Left colon (tissue), 2 donors: ENCODE results near the gene RTP5. TPM values are rescaled to one million over a fixed set of nuclear protein-coding genes. Genes with fewer than 3 reads are reported as not detected.

ENCODE experiments used
- ATAC-seq: fragments of 200-7000 bp; cut with Tn5 transposase; one replicate; pipeline ENCODE4 v1.9.1; 2020; ENCODE audit warnings: mild to moderate bottlenecking, moderate library complexity
- DNase-seq, 2 donors: peaks; one replicate each; pipeline ENCODE4 v3.0.0-alpha.2; 2020
- intact Hi-C, 2 donors: fragments of 100-400 bp; cut with DNase I in 1 of 2; cut with micrococcal nuclease in 1 of 2; formaldehyde crosslinking; loops; one replicate each; pipeline versions ENCODE4 v1.11.2 to v1.14.0; 2022; cut with DNase I, micrococcal nuclease
- total RNA-seq, 2 donors: library from RNA; stranded (reverse); fragmentation: NEBNext Ultra II Directional; extraction: Animal tissue kit (Norgen Biotek cat#: 25700); gene quantifications; one replicate each; pipeline ENCODE4 v1.2.1, GENCODE V29; 2021
- donor health status: DM: no; HTN: no; CAD: no.
- donor health status: DM: yes; HTN: yes; CAD: no.

Gene RTP5
- total RNA-seq, 2 donors from 2014 or later: not detected

- DNase-seq (peak in 1 of 2 donors; percentile 19), ATAC-seq (no peak)
- intact Hi-C loops: no loop called here
These were observed 14.9 kb upstream of the RTP5 start for GRCh38 chr2:241854342-241855244.

- DNase-seq (peak in 1 of 2 donors; percentile 19), ATAC-seq (no peak)
- intact Hi-C loops: no loop called here
These were observed 14.2 kb upstream of the RTP5 start for GRCh38 chr2:241855245-241855887.

GRCh38 chr2:241855888-241856422 lies 13.6 kb upstream of the RTP5 start:
- DNase-seq: no peak
- no peak for ATAC-seq
- intact Hi-C loops: no loop called here

DNA sequence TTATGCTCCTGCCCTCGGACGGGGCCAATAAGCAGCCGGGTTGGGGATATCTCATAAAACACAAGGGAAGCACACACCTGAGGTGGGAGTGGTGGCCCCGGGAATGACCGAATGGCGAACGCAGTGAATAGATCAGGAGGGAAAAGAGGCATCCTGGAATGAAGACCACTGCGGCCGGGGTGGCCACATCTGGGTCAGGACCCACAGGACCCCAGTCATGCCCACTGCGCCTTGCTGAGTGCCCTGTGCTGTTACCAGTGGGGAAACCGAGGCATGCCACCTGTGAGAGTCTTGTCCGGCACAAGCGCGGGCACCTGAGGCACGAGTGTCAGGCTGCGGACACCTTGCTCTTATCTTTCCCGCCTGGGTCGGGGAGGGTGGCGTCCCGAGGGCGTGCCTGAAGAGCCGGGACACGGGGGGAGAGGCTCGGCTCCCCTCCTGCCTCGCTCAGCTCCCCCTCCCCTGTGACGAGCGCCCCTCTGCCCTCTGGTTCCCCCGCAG lies 12.4 kb upstream of the RTP5 start:
- intact Hi-C loops: no loop called here
- ATAC-seq (no peak), DNase-seq (no peak)

GRCh38 chr2:241857572-241858121 lies 11.9 kb upstream of the RTP5 start:
- ATAC-seq (no peak), DNase-seq (no peak)
- intact Hi-C loops: no loop called here

GRCh38 chr2:241858206-241859016 lies 11.1 kb upstream of the RTP5 start, which contains the start of gene PDCD1:
Gene PDCD1, minus strand, starts transcription at chr2:241858894. Its CDS starts 56 bp downstream, at chr2:241858838.
- intact Hi-C loops: no loop called here
- peak; percentile 65 for ATAC-seq
- peak in 1 of 2 donors; percentile 47 for DNase-seq

DNA sequence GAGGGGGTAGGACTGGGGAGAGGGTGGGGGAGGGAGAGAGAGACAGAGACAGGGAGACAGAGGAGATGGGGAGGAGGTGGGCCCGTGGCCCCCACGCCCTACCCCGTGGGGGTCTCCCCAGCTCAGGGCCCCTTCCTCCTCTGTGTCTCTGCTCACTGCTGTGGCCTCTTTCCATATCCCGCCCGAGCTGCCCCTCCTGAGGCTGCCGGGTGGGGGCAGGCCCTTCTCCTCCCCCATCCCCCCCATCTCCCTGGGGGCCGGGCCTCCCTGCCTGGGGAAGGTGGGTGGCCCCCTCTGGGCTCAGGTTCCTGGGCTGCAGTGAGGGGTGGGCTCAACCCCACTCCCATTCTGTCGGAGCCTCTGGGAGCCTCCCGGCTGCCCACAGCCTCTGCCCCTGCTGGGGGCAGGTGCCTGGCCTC lies 10.5 kb upstream of the RTP5 start:
- intact Hi-C loops: no loop called here
- DNase-seq (no peak), ATAC-seq (no peak)

DNA sequence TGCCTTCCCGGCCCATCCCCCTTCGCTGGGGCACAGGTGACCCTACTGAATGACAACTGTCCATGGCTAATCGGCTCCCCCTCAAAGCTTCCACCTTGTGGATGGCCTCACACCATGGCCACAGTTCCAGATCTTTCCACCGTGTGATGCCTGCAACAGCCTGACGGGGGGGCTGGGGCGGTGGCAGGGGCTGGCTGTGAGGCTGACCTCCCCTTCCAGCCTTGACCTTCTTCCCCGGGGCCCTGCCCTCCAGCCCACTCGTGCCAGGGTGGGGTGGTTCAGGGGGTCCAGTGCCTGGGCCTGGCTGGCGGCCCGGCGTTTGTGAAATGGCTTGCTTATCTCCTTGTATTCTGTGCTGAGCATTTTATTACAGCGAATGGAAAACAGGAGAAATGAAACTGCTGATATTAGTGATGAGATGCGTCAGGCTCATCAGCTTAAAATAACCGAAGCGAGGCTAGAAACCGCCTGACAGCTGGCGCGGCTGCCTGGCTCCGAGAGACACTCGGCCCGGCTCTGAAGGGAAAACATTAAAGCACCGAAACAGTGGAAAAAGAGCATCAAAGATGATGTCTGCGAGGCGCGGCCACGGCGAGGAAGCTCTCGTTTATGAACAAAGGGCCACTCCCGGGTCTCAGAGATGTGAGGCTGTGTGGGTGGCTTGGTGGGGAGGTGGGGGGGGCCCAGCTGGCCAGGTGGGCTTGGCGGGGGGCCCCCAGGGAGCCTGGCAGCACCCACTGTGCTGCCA lies 9.9 kb upstream of the RTP5 start:
- intact Hi-C loops: no loop called here
- ATAC-seq (peak; percentile 72), DNase-seq (peak in 1 of 2 donors; percentile 54)

DNA sequence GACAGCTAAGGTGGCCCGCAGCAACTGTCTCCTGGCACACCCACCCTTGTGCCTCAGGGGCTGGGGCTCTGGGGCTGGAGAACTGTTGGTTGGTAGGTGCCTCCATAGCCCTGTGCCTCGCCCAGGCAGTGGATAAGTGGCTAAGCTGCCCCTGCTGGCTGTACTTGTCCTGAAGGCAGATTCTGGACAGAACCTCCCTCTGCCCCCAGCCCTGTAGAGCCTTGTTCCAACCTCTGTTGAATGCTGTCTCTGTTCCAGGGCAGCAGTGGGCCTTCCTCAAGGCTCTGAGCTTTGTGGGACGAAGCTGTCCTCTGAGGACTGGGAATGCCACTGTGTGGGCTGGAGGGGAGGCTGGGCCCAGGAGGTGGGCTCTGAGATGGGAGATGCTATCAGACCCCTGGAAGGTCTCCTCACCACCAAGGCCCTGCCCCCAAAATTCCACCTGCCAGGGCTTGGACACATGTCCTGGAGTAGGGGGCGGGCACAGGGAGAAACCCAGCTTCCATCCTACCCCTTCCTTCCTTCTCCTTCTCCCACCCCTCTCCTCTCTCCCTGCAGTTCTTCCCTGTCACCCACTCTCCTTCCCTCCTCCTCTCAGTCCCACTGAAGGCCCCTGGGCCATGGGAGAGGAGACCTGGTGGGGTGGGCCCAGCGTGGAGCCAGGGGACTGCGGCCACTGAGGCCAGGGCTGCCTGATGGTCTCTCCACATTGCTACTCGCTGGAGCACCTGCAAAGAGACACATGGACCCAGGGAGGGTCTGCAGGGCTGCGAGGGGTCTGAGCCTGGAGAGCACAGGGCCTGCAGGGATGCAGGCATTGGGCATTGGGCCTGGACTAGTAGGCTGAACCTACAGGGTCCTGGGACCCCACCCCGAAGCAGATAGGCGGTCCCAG lies 9.1 kb upstream of the RTP5 start:
- intact Hi-C loops: no loop called here
- DNase-seq: no peak
- no peak for ATAC-seq

DNA sequence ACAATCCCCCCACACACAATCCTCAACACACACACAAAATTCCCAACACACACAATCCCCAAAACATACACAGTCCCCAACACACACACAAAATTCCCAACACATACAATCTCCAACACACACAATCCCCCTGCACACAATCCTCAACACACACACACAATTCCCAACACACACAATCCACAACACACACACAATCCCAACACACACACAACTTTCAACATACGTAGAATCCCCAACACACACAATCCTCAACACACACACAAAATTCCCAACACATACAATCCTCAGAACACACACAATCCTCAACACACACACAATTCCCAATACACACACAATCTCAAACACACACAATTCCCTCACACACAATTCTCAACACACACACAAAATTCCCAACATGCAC lies 8.3 kb upstream of the RTP5 start:
- ATAC-seq: no peak
- intact Hi-C loops: no loop called here
- no peak for DNase-seq

GRCh38 chr2:241862093-241862492 lies 7.4 kb upstream of the RTP5 start:
- ATAC-seq: no peak
- intact Hi-C loops: no loop called here
- no peak for DNase-seq

DNA sequence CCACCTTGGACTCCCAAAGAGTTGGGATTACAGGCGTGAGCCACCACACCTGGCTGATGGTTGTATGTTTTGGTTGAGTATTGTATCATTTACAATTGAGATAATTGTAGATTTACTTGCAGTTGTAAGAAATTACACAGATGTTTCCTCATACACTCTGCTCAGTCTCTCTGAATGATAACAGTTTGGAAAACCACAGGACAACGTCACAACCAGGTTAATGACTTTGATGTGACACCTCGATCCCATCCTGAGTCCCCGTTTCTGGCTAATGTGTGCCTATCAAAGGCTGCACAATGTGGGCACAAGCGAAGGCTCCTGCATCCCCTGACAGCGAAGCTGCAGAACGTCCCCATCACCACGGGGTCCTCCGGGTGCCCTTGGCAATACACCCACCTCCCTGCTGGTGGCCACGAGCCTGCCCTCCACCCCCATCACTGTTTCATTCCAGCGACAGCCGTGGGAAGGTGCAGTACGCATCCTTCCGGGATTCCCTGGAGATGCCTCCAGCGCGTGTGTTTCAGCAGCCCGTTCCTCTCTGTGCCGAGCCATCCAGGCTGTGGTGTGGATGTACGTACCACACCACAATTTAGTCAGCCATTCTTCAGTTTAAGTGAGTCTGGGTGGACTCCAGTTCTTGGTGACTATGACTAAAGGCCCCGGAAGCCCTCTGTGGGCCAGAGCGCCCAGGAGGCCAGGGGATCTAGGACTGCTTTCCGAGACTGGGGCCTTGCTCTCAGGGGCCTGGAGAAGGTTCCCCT lies 6.6 kb upstream of the RTP5 start:
- intact Hi-C loops: no loop called here
- DNase-seq: no peak
- ATAC-seq: no peak

DNA sequence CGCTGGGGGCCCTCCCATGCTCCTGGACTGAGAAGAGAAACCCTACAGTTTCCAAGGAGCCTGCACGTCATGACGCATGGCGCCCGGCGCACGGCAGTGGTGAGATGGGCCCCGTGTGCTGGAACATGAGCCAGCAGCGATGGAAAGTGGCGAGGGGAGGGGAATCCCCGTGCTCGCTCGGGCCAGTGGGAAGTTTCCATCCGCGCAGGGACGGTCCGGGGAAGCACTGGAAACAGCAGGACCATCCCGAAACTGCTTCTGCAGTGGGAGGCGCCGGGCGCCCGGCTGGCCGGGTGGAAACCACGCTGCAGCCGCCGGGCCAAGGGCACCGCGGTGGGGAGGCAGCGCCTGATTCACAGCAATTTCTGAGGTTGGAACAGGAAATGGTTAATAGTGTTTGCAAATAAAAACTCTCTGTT lies 6.0 kb upstream of the RTP5 start:
- intact Hi-C loops: no loop called here
- no peak for DNase-seq
- no peak for ATAC-seq

DNA sequence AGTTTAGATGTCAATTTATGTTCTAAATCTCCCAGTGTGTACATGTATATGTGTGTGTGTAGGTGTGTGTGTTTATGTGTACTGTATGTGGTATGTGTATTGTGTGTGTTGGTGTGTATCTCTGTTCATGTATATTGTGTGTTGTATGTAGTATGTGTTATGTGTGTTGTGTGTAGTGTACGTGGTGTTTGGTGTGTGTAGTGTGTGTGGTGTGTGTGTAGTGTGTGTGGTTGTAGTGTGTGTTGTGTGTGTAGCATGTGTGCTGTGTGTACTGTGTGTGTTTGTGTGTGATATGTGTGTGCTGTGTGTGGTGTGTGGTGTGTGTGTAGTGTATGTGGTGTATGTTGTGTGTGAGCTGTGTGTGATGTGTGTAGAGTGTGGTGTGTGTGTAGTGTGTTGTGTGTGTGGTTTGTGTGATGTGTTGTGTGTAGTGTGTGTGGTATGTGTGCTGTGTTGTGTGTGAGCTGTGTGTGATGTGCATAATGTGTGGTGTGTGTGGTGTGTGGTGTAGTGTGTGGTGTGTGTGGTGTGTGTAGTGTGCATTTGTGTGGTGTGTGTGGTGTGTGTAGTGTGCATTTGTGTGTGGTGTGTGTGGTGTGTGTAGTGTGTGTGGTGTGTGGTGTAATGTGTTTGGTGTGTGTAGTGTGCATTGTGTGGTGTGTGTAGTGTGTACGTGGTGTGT lies 5.2 kb upstream of the RTP5 start:
- DNase-seq (no peak), ATAC-seq (no peak)
- intact Hi-C loops: no loop called here

DNA sequence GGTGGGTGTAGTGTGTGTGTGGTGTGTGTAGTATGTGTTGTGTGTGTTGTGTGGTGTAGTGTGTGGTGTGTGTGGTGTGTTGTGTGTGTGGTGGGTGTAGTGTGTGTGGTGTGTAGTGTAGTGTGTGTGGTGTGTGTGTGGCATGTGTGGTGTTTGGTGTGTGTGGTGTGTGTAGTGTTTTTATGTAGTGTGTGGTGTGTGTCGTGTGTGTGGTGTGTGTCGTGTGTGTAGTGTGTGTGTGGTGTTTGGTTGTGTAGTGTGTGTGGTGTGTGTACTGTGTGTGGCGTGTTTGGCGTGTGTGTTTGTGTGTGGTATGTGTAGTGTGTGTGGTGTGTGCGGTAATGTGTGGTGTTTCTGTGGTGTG lies 4.7 kb upstream of the RTP5 start:
- DNase-seq: no peak
- no peak for ATAC-seq
- intact Hi-C loops: no loop called here

GRCh38 chr2:241865416-241865956 lies 4.0 kb upstream of the RTP5 start:
- DNase-seq (no peak), ATAC-seq (no peak)
- intact Hi-C loops: no loop called here
